ENCODE results near the gene ZC3H7A.
A peak's percentile ranks its signal among the peaks of the same experiment; 100 is the strongest.

The ZC3H7A gene

GRCh38 chr16:11748404-11749254 is 48.4 kb downstream of the ZC3H7A start (continued):
- TF ChIP-seq ZNF518A (tag by site-specific recombination; conservative IDR thresholded peaks at IDR 0.05; ENCODE audit: low read depth), result no peak
- TF ChIP-seq ZNF211 (tag by site-specific recombination; IDR thresholded peaks at IDR 0.05; ENCODE audit: low read depth), result no peak
- no peak for TF ChIP-seq ZNF10 (tag by site-specific recombination; IDR thresholded peaks at IDR 0.05)
- TF ChIP-seq ZNF837 (tag by site-specific recombination; IDR thresholded peaks at IDR 0.05), result no peak
- TF ChIP-seq ZNF114 (tag by site-specific recombination; IDR thresholded peaks at IDR 0.05), result no peak
- peak; percentile 32; the same call in 1 of the 2 replicates for TF ChIP-seq PRDM1 (tag by site-specific recombination; IDR thresholded peaks at IDR 0.05)
- TF ChIP-seq OVOL3 (tag by site-specific recombination; IDR thresholded peaks at IDR 0.05), result no peak
- TF ChIP-seq ZNF354C (tag by site-specific recombination; IDR thresholded peaks at IDR 0.05; ENCODE audit: borderline replicate concordance, low read depth), result no peak
- TF ChIP-seq ZNF202 (tag by site-specific recombination; IDR thresholded peaks at IDR 0.05; ENCODE audit: borderline replicate concordance), result no peak

GRCh38 chr16:11747949-11748403 is 49.1 kb downstream of the ZC3H7A start:
- H3K9me3 ChIP-seq (ENCODE audit: control insufficient read depth, insufficient read depth, low read depth, low read length), result no peaks in the 10 kb centered on the region
- H3K36me3 ChIP-seq (ENCODE audit: control insufficient read depth in 2 of 2, insufficient read depth in 1 of 2, low read length in 2 of 2), result peaks cover 33 to 35% of the 10 kb centered on the region in 2 experiments
- POLR2A ChIA-PET, result no interaction called here
- CTCF ChIA-PET, result no interaction called here
- no peak for TF ChIP-seq ZNF501 (tag by site-specific recombination; IDR thresholded peaks at IDR 0.05)
- no peak for TF ChIP-seq ATF2 (tag by site-specific recombination; IDR thresholded peaks at IDR 0.05; ENCODE audit: low read depth)
- TF ChIP-seq GLI2 (tag by site-specific recombination; IDR thresholded peaks at IDR 0.05; ENCODE audit: borderline replicate concordance, low read depth), result no peak
- H3K27ac ChIP-seq (ENCODE audit: extremely low read depth, low read depth, low read length), result no peak overlapping the region
- no peak overlapping the region for H3K4me3 ChIP-seq (ENCODE audit: low read depth, low read length)
- no peaks in the 10 kb centered on the region for H3K4me1 ChIP-seq (ENCODE audit: control insufficient read depth, insufficient read depth, low read length)

- H3K36me3 ChIP-seq (ENCODE audit: control insufficient read depth in 2 of 2, insufficient read depth in 1 of 2, low read length in 2 of 2), result peaks cover 1 to 5% of the 10 kb centered on the region in 2 experiments; a peak in 2 of 3 replicates
- H3K27ac ChIP-seq (ENCODE audit: extremely low read depth, low read depth, low read length), result no peak overlapping the region
- CTCF ChIA-PET, result no interaction called here
- H3K9me3 ChIP-seq (ENCODE audit: control insufficient read depth, insufficient read depth, low read depth, low read length), result no peaks in the 10 kb centered on the region
- no peak overlapping the region for H3K4me3 ChIP-seq (ENCODE audit: low read depth, low read length)
- POLR2A ChIA-PET, result no interaction called here
- peaks cover 6% of the 10 kb centered on the region; the same call in 1 of the 2 replicates for H3K4me1 ChIP-seq (ENCODE audit: control insufficient read depth, insufficient read depth, low read length)
- TF ChIP-seq ZNF48 (tag by site-specific recombination; IDR thresholded peaks at IDR 0.05) (no peak), OSR2 (tag by site-specific recombination; IDR thresholded peaks at IDR 0.05) (no peak), KLF10 (tag by site-specific recombination; IDR thresholded peaks at IDR 0.05) (no peak), ZNF391 (tag by site-specific recombination; IDR thresholded peaks at IDR 0.05; ENCODE audit: borderline replicate concordance, low read depth) (no peak), ZNF146 (tag by site-specific recombination; IDR thresholded peaks at IDR 0.05) (no peak), SCRT1 (tag by site-specific recombination; IDR thresholded peaks at IDR 0.05; ENCODE audit: borderline replicate concordance) (0 out of 2 replicates have a peak, but pooled peaks have one; percentile 11), ZNF513 (tag by site-specific recombination; IDR thresholded peaks at IDR 0.05) (no peak), ZNF366 (tag by site-specific recombination; conservative IDR thresholded peaks at IDR 0.05) (no peak), BCL11B (tag by site-specific recombination; IDR thresholded peaks at IDR 0.05; ENCODE audit: low read depth) (no peak), ZNF324 (tag by site-specific recombination; IDR thresholded peaks at IDR 0.05) (no peak), ZNF529 (tag by site-specific recombination; IDR thresholded peaks at IDR 0.05; ENCODE audit: insufficient replicate concordance) (no peak), TRIM28 (IDR thresholded peaks at IDR 0.05; ENCODE audit: borderline replicate concordance, low read length) (no peak)
These were observed 53.0 kb downstream of the ZC3H7A start for GRCh38 chr16:11744075-11744470.
